ENCODE measurements around the gene GLRA3.

- TF ChIP-seq CBFB (IDR thresholded peaks at IDR 0.05; ENCODE audit: low read depth) (no peak), POLR2A (IDR thresholded peaks at IDR 0.05; ENCODE audit: low read depth, low read length) (no peak), BRCA1 (IDR thresholded peaks at IDR 0.05; ENCODE audit: low read depth, low read length) (no peak), DPF2 (IDR thresholded peaks at IDR 0.05) (no peak), ZNF384 (IDR thresholded peaks at IDR 0.05; ENCODE audit: borderline replicate concordance, low read depth, low read length) (no peak), CBX5 (IDR thresholded peaks at IDR 0.05; ENCODE audit: low read depth) (no peak), CTCF (IDR thresholded peaks at IDR 0.05 in 2 of 3, conservative IDR thresholded peaks at IDR 0.05 in 1 of 3; ENCODE audit: control insufficient read depth in 2 of 3, extremely low read depth in 1 of 3, insufficient read depth in 1 of 3, low read depth in 3 of 3, low read length in 3 of 3) (no peak), ATF3 (IDR thresholded peaks at IDR 0.05; ENCODE audit: borderline replicate concordance, extremely low read depth, low read depth, low read length) (no peak), REST (IDR thresholded peaks at IDR 0.05; ENCODE audit: low read depth, low read length) (no peak), ZBTB11 (CRISPR knock-in tag; IDR thresholded peaks at IDR 0.05) (no peak)
These were observed 38.9 kb upstream of the GLRA3 start for GRCh38 chr4:174867903-174868302.
